Measurements from ENCODE around the gene P2RY6.

DNA sequence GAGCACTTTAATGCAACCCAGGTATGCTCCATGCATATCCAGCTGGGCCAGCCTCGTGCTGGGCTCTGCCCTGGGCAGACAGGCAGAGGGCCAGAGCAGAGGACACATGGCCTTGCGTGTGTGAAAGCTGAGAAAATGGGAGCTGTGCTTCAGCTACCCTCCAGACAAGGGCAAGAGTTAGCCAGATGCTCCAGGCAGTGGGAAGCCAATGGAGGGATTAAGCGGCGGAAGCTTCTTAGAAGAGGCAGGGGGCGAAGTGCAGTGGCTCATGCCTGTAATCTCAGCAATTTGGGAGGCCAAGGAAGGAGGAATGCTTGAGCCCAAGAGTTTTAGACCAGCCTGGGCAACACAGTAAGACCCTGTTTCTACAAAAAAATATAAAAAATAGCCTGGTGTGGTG is 26.1 kb downstream of the P2RY6 start:
- no peak for TF ChIP-seq POLR2A (IDR thresholded peaks at IDR 0.05)
- TF ChIP-seq, protein P1, sequence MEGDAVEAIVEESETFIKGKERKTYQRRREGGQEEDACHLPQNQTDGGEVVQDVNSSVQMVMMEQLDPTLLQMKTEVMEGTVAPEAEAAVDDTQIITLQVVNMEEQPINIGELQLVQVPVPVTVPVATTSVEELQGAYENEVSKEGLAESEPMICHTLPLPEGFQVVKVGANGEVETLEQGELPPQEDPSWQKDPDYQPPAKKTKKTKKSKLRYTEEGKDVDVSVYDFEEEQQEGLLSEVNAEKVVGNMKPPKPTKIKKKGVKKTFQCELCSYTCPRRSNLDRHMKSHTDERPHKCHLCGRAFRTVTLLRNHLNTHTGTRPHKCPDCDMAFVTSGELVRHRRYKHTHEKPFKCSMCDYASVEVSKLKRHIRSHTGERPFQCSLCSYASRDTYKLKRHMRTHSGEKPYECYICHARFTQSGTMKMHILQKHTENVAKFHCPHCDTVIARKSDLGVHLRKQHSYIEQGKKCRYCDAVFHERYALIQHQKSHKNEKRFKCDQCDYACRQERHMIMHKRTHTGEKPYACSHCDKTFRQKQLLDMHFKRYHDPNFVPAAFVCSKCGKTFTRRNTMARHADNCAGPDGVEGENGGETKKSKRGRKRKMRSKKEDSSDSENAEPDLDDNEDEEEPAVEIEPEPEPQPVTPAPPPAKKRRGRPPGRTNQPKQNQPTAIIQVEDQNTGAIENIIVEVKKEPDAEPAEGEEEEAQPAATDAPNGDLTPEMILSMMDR (IDR thresholded peaks at IDR 0.05): no peak

All from stomach (tissue), 4 donors.